ENCODE measurements around the gene WRAP73.

The WRAP73 gene

DNA sequence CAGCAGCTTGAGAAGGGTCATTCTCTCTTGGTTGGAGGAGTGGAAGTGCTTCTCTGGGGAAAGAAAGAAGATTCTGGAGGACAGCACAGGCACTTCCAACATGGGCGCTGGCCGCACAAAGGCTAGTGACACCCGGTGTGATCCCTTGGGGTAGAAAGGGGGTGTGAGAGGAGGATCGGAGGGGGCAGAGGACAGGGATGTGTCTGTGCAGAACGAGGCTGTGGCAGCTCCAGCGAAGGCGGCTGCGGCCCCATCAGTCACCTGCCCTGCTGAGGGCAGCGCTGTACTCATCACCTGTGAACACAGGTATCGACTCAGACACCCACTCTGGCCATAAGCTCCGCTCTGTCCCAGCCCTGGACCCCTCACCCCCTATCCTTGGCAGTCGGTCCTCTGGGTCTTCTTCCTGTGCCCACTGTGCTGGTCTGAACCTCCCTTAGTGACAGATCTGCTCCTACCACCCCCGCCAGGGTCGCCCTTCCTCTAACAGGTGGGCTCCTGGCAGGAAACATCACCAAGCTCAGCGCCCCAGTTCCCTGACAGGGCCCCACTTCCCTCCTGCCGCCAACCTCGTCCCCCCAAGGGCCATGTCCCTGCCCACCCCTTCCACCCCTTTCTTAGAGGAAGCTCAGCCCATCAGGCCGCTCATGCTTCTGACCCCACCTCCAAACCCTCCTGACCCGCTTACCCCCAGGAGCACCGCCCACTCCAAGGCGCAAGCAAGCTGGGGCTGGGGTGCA is 22.5 kb upstream of the WRAP73 start:
- Mint-ChIP-seq H3K27me3 (ENCODE audit: low read depth) (peaks cover 54% of the 10 kb centered on the region), H3K4me1 (peaks cover 15% of the 10 kb centered on the region), H3K27ac (no peak overlapping the region), H3K4me3 (no peak overlapping the region), H3K9me3 (no peaks in the 10 kb centered on the region), H3K36me3 (ENCODE audit: low read depth) (no peaks in the 10 kb centered on the region)
- TF ChIP-seq, protein P1, sequence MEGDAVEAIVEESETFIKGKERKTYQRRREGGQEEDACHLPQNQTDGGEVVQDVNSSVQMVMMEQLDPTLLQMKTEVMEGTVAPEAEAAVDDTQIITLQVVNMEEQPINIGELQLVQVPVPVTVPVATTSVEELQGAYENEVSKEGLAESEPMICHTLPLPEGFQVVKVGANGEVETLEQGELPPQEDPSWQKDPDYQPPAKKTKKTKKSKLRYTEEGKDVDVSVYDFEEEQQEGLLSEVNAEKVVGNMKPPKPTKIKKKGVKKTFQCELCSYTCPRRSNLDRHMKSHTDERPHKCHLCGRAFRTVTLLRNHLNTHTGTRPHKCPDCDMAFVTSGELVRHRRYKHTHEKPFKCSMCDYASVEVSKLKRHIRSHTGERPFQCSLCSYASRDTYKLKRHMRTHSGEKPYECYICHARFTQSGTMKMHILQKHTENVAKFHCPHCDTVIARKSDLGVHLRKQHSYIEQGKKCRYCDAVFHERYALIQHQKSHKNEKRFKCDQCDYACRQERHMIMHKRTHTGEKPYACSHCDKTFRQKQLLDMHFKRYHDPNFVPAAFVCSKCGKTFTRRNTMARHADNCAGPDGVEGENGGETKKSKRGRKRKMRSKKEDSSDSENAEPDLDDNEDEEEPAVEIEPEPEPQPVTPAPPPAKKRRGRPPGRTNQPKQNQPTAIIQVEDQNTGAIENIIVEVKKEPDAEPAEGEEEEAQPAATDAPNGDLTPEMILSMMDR (IDR thresholded peaks at IDR 0.05; ENCODE audit: unreplicated experiment in 3 of 3) = no peak

DNA sequence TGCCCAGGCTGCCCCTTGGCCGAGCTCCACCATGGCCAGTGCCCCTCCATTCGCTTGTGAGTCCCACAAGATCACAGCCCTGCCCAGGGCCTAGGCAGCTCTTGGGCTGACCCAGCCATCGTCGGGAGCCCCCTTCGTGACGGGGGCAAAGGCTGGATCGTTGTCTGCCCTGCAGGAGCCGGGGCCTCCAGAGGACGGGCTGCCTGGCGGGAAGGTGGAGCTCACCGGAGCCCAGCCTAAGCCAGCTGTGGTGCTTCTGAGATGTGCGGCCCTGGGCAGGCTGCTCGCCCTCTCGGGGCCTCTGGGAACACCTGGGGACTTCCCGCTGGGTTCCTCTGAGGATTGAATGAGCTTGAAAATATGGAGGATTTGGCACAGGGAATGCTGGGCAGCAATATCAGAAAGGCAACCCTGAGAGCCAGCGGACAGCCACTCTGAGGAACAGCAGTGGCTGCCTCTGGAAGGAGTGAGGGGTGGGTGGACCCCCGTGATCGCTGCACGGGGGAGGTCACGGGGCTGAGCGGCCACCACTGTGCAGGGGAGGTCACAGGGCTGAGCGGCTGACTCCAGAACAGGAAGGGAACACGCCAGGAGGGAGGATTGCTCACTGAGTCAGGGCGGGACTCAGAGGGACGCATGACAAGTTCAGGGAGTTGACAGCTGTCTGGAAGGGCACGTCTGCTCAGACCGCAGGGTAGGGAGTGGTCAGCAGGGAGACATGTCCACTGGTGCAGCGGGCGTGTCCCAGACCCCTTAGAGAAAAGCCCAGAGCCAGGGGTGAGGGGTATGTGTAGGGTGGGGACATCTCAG is 21.7 kb upstream of the WRAP73 start:
- Mint-ChIP-seq H3K4me3 (peak overlapping the region in 1 of 3 experiments; percentile 37), H3K9me3 (no peaks in the 10 kb centered on the region), H3K36me3 (ENCODE audit: low read depth) (no peaks in the 10 kb centered on the region), H3K4me1 (peaks cover 15% of the 10 kb centered on the region), H3K27me3 (ENCODE audit: low read depth) (peaks cover 58% of the 10 kb centered on the region), H3K27ac (no peak overlapping the region)
- TF ChIP-seq, protein P1 (IDR thresholded peaks at IDR 0.05; ENCODE audit: unreplicated experiment in 3 of 3) = no peak

DNA sequence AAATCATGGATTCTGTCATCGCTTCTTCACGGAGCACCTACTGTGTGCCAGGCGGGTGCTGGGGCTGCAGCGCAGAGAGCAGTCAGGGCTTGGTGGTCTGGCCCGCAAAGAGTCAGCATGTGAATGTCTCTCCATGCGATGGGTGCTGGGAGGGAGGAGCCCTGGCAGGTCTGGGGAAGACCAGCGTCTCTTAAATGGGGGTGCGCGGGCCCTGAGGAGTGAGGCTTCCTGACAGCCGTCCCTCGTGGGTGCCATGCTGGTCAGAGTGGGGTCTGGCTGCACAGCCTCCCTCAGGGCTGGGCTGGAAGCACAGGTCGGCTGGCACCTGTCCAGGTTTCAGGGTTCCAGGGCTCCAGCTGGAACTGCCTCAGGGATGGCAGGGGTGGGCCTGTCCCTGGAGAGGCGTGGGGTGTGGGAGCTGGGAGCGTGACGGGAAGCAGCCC is 20.9 kb upstream of the WRAP73 start:
- Mint-ChIP-seq H3K27ac (no peak overlapping the region), H3K4me3 (no peak overlapping the region), H3K9me3 (no peaks in the 10 kb centered on the region), H3K4me1 (peaks cover 15% of the 10 kb centered on the region), H3K27me3 (ENCODE audit: low read depth) (peaks cover 55% of the 10 kb centered on the region), H3K36me3 (ENCODE audit: low read depth) (no peaks in the 10 kb centered on the region)
- TF ChIP-seq, protein P1 (IDR thresholded peaks at IDR 0.05; ENCODE audit: unreplicated experiment in 3 of 3) = no peak

DNA sequence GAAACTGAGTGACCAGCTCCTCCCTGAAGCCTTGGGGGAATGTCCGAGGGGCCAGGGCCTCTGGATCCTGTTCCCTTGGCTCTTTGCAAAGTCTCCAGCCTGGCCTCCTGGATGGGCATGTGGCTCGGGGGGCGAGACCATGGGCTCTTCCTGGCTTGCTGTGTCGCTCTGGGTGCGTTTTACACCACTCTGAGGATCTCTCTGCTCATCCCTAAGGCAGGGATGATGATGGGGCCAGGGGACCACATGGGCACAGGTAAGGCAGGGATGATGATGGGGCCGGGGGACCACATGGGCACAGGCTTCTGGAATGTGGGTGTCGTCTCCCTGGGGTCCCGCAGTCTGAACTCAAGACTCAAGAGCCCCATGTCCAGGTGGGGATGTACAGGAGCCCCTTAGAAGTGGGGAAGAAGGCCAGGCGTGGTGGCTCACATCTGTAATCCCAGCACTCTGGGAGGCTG is 20.1 kb upstream of the WRAP73 start:
- Mint-ChIP-seq H3K4me1 (peaks cover 15% of the 10 kb centered on the region), H3K36me3 (ENCODE audit: low read depth) (no peaks in the 10 kb centered on the region), H3K27me3 (ENCODE audit: low read depth) (peaks cover 54% of the 10 kb centered on the region), H3K9me3 (no peaks in the 10 kb centered on the region), H3K4me3 (no peak overlapping the region), H3K27ac (no peak overlapping the region)
- TF ChIP-seq, protein P1 (IDR thresholded peaks at IDR 0.05; ENCODE audit: unreplicated experiment in 3 of 3) = no peak

DNA sequence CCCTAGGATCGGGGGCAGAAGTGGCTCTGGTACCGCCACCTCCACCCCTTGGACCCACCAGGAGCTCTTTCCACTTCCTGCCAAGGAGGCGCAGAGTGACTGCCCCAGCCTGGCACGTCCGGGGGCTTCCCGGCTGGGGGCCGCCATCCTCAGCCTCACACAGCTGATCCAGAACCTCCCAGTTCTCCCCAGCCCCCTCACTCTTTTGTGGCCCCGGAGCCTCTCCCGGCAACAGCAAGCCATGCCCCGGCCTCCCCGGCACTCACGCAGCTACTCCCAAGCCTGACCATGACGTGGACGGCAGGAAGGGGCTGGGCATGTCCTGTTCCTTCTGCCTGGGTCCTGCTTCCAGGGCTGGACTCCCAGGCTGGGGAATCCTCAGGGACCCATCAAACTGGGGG is 19.5 kb upstream of the WRAP73 start:
- H3K4me1 Mint-ChIP-seq = peaks cover 15% of the 10 kb centered on the region
- TF ChIP-seq, protein P1 (IDR thresholded peaks at IDR 0.05; ENCODE audit: unreplicated experiment in 3 of 3) = no peak
- no peaks in the 10 kb centered on the region for H3K36me3 Mint-ChIP-seq (ENCODE audit: low read depth)

More for the DNA sequence above, 19.5 kb upstream of the WRAP73 start:
- H3K27ac Mint-ChIP-seq = no peak overlapping the region
- no peaks in the 10 kb centered on the region for H3K9me3 Mint-ChIP-seq
- H3K4me3 Mint-ChIP-seq = no peak overlapping the region
- H3K27me3 Mint-ChIP-seq (ENCODE audit: low read depth) = peaks cover 59% of the 10 kb centered on the region
